ENCODE data around the gene ULK2. TPM values are rescaled to one million over a fixed set of nuclear protein-coding genes. Genes with fewer than 3 reads are reported as not detected.
"Not testable (repeated sequence)": the region's sequence is repeated elsewhere in the genome, so short reads cannot be mapped to it uniquely, and the experiment has no call there.

The ULK2 gene
- total RNA-seq, 2 donors from 2014 or later = 6.8 to 10.7 TPM

DNA sequence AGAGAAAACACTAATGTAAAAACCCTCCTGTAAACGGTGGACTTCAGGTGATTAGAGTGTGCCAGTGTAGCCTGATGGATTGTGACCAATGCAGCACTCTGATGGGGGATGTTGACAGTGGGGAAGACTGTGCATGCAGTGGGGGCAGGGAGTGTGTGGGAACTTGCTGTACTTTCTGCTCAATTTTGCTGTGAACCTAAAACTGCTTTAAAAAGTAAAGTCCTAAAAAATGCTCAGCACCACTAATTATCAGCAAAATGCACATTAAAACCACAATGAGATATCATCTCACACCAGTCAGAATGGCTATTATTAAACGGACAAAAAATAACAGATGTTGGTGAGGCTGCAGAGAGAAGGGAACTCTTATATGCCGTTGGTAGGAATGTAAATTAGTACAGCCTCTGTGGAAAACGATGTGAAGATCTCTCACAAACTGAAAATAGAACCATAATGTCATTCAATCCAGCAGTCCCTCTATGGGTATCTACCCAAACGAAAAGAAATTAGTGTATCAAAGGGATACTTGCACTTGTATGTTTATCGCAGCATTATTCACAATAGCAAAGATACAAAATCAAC lies 9.7 kb upstream of the ULK2 start:
- no peak for ATAC-seq
- DNase-seq (ENCODE audit: low spot score in 2 of 2) = no peak
- Mint-ChIP-seq H3K9me3 (no peaks in the 10 kb centered on the region), H3K27ac (no peak overlapping the region), H3K36me3 (no peaks in the 10 kb centered on the region)

DNA sequence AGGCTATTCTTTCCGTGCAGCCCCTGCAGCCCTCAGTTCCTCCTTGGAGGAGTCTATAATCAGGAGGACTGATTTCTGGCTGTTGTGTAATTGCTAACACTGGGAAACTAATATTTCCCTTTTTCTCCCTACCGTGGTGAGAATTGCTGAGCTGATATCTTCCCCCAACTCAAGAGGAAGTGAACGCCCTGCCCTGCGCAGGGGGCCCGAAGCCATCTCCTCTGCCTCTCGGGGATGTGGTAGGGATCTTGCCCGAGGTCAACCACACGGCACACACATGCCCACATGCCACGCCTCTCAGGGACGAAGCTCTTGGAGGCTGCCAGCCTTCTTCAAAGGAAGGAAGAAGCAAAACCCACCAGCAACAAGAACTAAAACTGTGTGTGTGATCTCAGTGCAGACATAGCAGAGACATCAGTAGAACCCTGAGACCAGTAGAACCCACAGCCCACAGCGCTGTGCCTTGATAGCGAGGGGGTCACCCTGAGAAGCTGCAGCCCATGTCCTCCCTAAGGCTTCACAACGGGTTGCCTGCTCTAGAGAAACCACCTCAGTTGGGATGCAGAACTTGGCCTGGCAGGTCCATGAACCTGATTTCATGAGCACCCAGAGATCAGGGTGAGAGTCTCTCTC lies 8.9 kb upstream of the ULK2 start:
- H3K9me3 Mint-ChIP-seq = no peaks in the 10 kb centered on the region
- DNase-seq (ENCODE audit: low spot score in 2 of 2) (no peak), ATAC-seq (peak; percentile 49 to 78)
- H3K27ac Mint-ChIP-seq = no peak overlapping the region
- H3K36me3 Mint-ChIP-seq = no peaks in the 10 kb centered on the region

DNA sequence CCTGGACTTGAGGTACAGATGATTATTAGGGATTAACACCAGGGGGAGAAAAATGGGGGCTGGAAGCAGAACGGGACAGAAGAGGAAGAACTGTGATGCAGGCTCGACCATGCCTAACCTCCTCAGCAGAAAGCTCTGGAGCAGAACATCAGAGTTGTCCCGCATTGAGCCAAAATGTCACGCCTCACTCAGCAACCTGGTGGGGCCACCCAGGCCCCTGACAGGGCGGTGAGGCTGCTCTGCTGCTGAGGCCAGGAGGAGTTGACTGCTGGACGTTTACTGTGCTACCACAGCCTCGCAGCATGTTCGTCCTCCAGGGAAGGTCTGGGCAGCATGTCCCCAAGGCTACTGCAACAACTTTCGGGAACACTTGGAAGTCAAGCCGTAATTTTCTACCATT lies 6.5 kb upstream of the ULK2 start:
- H3K27ac Mint-ChIP-seq = no peak overlapping the region
- ATAC-seq (no peak), DNase-seq (ENCODE audit: low spot score in 2 of 2) (no peak)
- H3K36me3 Mint-ChIP-seq = no peaks in the 10 kb centered on the region
- no peaks in the 10 kb centered on the region for H3K9me3 Mint-ChIP-seq

DNA sequence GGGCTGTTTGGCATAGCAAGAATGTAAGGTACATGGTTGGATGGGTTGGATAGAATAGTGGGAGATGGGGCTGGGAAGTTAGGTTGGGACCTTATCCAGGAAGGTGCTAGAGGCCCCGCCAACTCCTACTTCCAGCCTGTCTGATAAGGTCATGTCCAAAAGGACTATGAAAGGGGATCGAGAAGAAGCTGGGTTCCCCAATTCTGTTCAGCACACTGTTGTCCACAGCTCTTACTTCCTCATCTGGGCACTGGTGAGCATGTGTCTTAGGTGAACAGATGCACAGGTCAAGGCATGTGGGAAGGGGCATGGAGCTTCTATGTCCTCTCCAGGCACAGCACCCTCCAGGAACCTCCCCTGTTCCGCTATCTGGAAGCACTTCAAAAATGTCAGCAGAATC lies 5.6 kb upstream of the ULK2 start:
- Mint-ChIP-seq H3K36me3 (no peaks in the 10 kb centered on the region), H3K27ac (no peak overlapping the region), H3K9me3 (no peaks in the 10 kb centered on the region)
- ATAC-seq (no peak), DNase-seq (ENCODE audit: low spot score in 2 of 2) (no peak)

DNA sequence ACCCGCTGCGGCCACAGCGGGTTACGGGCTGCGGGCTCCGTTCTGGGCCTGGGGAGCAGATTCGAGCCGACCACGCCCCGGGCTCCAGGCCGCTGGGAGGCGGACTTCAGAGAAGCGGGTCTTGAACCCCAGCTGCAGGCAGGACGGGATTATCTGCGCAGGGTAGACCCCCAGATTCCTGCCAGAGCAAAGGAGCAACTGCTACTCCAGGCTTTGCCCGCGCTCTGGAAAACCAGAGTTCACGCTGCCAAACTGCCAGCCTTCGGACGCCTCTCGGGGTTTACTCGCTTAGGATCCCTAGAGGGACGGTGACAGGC lies 301 bp upstream of the ULK2 start:
- ATAC-seq = no peak
- Mint-ChIP-seq H3K27ac (no peak overlapping the region), H3K36me3 (no peaks in the 10 kb centered on the region), H3K9me3 (no peaks in the 10 kb centered on the region)
- DNase-seq (ENCODE audit: low spot score in 2 of 2) = no peak

DNA sequence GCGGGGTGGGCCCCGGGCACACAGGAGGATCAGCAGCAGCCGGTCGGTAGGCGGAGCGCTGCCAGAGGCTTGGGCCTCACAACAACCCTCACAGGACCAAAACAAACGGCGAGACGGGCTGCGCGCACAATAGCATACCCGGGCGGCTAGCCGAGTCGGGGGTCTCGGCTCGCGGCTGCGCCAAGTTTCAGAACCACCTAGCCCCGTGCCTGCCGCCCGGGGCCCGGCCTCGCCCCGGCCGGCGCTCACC lies 732 bp downstream of the ULK2 start:
- DNase-seq (ENCODE audit: low spot score in 2 of 2) = peak; percentile 51 to 65
- Mint-ChIP-seq H3K9me3 (no peaks in the 10 kb centered on the region), H3K27ac (peak overlapping the region; percentile 36 to 62), H3K36me3 (no peaks in the 10 kb centered on the region)
- ATAC-seq = peak; percentile 58 to 66

DNA sequence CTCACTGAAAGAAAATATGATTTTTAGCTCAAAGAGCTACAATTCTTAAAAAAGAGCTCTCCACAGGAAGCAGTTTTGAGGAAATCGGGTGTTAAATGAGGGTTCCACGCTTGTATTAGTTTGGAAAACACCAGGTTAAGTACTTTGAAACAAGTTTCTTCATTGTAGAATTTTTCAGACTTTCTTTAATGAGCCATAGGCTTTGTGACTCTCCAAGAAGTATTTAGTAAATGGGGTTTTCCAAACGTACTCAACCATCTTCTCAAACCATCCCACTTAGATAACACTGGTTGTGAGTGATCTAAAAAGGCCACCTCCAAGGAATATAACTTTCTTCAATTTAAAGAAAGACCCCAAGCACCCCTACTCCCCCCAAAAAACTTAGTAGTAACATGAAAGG lies 2.7 kb downstream of the ULK2 start:
- no peak overlapping the region for H3K27ac Mint-ChIP-seq
- H3K36me3 Mint-ChIP-seq = no peaks in the 10 kb centered on the region
- DNase-seq (ENCODE audit: low spot score in 2 of 2) = no peak
- H3K9me3 Mint-ChIP-seq = no peaks in the 10 kb centered on the region
- ATAC-seq = no peak

DNA sequence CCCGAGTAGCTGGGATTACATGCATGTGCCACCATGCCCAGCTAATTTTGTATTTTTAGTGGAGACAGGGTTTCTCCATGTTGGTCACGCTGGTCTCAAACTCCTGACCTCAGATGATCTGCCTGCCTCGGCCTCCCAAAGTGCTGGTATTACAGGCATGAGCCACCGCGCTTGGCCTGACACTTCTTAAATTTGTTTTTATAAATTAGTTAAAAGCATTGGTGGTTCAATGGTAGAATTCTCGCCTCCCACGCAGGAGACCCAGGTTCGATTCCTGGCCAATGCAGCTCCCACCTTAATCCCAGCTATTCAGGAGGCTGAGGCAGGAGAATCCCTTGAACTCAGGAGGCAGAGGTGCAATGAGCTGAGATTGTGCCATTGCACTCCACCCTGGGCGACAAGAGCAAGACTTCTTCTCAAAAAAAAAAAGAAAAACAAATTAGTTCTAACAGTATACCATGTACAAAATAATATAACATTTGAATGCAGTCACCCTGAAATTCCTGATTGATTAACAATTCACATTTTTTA lies 7.0 kb downstream of the ULK2 start:
- H3K9me3 Mint-ChIP-seq; DNase-seq (ENCODE audit: low spot score in 2 of 2); ATAC-seq; H3K36me3 Mint-ChIP-seq; H3K27ac Mint-ChIP-seq: not testable (repeated sequence)

DNA sequence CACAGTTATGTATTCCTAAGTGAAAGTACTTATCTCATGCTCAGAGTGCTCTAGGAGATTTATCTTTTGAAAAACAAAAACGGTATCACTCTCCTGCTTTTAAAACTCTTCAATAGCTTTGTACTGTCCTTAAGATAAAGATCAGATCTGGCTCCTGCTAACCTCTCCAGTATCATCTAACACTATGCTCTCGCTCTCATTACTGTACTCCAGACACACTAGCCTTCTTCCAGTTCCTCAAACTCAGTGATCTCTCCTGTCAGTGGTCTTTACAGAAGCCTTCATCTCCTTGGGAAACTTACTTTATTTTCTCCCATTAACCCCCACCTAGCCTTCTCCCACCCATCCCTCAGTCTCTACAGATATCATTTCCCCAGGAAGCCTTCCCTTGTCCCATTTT lies 10.1 kb downstream of the ULK2 start:
- DNase-seq (ENCODE audit: low spot score in 2 of 2) (no peak), ATAC-seq (no peak)
- no peaks in the 10 kb centered on the region for H3K36me3 Mint-ChIP-seq
- no peaks in the 10 kb centered on the region for H3K9me3 Mint-ChIP-seq
- H3K27ac Mint-ChIP-seq = no peak overlapping the region

DNA sequence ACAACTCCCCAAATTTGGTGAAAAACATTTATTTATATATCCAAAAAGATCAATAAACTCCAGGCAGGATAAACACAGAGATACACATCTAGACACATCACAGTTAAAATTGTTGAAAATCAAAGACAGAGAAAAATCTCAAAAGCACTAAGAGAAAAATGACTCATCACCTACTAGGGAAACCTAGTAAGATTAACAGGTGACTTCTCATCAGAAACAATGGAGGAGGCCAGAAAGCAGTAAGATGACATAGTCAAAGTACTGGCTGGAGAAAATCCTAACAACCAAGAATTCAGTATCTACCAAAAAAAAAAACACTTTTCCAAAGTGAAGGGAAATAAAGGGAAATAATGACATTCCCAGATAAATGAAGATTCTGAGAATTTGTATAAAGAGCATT lies 33.8 kb downstream of the ULK2 start:
- peaks cover 9 to 23% of the 10 kb centered on the region in 2 donors for H3K36me3 Mint-ChIP-seq
- no peak for ATAC-seq

DNA sequence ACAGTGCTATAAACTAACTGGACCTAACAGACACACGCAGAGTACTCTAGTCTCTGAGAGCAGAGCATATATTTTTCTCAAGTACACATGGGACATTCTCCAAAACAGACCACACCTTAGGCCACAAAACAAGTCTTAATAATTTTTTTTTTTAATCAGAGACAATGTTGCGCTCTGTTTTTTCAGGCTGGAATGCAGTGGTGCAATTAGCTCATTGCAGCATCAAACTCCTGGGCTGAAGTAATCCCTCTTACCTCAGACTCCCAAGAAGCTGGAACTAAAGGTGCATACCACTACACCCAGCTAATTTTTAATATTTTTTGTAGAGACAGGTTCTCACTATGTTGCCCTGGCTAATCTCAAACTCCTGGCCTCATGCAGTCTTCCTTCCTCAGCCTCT lies 37.7 kb downstream of the ULK2 start:
- H3K27ac Mint-ChIP-seq = no peak overlapping the region
- peaks cover 9 to 23% of the 10 kb centered on the region in 2 donors for H3K36me3 Mint-ChIP-seq
- peaks cover 0 to 5% of the 10 kb centered on the region in 2 donors for H3K9me3 Mint-ChIP-seq
- no peak for DNase-seq (ENCODE audit: low spot score in 2 of 2)
- no peak for ATAC-seq

More for the DNA sequence above, 33.8 kb downstream of the ULK2 start:
- Mint-ChIP-seq H3K9me3 (peaks cover 0 to 5% of the 10 kb centered on the region in 2 donors), H3K27ac (no peak overlapping the region)
- no peak for DNase-seq (ENCODE audit: low spot score in 2 of 2)

DNA sequence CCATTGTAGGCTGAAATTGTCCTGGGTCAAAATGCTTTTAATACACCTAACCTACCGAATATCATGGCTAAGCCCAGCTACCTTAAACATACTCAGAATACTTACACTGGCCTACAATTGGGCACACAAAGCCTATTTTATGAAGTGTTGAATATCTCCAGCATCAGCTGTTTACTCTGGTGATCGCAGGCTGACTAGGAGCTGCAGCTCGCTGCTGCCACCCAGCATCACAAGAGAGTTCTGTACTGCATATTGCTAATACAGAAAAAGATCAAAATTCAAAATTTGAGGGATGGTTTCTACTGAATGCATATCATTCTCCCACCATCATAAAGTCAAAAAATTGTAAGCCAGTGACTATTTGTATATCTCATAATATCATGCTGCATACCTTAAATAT lies 55.3 kb downstream of the ULK2 start:
- ATAC-seq (no peak), DNase-seq (ENCODE audit: low spot score in 2 of 2) (no peak)
- H3K36me3 Mint-ChIP-seq = peaks cover 4 to 13% of the 10 kb centered on the region in 2 donors
- no peaks in the 10 kb centered on the region for H3K9me3 Mint-ChIP-seq
- no peak overlapping the region for H3K27ac Mint-ChIP-seq

DNA sequence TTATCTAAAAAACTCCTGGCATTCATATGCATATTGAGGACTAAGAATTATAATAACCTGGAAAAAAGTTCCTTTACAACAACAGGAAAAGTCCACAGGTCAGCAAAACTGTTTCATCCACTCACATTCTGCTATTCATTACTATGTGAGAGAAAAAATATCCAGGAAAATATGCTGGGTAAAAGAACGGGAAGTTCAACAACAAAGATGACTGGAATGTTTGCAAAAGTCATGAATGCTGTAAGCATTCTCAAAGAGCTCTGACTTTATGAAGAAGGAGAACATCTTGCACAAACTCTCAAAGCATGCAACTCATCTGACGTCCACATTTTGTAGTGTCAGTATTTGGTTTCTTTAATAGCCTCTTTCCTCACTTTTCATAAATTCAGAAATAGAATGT lies 62.7 kb downstream of the ULK2 start:
- no peak for ATAC-seq
- H3K27ac Mint-ChIP-seq = no peak overlapping the region
- H3K9me3 Mint-ChIP-seq = no peaks in the 10 kb centered on the region
- peaks cover 4 to 19% of the 10 kb centered on the region in 2 donors for H3K36me3 Mint-ChIP-seq
- DNase-seq (ENCODE audit: low spot score in 2 of 2) = no peak

DNA sequence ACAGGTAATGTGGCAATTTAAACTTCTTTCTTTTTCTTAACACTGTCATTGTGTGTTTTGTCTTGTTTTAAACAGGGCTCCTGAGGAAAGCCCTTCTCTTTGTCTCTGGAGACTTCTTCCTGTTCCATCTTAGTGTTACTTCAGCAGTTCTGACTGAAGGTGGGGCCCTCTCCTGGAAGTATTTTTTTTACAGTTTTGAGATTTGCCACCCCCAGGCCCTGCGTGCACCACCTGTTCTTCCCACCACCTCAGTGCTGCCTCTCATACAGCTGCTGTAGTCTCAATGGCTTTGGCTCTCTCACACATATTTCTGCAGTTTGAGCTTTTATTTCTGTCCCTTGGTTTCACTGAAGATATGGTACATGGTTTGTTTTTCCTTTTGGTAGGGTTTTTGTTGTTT lies 67.2 kb downstream of the ULK2 start:
- DNase-seq (ENCODE audit: low spot score in 2 of 2) (no peak), ATAC-seq (peak in 1 of 2 donors; percentile 81)
- peak overlapping the region in 1 of 2 donors; percentile 2 for H3K27ac Mint-ChIP-seq
- H3K9me3 Mint-ChIP-seq = peaks cover 3 to 13% of the 10 kb centered on the region in 2 donors
- peaks cover 17 to 24% of the 10 kb centered on the region in 2 donors for H3K36me3 Mint-ChIP-seq

DNA sequence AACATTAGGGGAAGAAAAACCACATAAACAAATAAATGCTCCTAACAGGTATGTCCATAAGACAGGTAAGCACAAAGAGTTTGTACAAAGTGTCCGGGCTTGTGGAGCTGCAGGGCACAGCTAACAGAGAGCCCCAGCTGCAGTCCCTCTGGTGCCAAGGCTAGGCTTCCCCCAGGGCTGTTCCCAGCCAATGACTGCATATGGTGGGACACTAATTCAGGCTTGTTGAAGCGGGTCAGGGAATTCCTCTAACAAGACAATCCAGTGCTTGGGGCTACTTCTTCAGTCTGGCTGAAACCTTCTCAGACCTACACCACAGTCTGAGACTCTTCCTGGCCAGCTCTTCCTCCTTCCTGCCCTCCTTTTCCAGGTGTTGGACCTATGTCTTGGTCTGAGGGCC lies 67.9 kb downstream of the ULK2 start:
- ATAC-seq = no peak
- peak overlapping the region in 1 of 2 donors; percentile 4 for H3K27ac Mint-ChIP-seq
- DNase-seq (ENCODE audit: low spot score in 2 of 2) = no peak
- peaks cover 19 to 29% of the 10 kb centered on the region in 2 donors for H3K36me3 Mint-ChIP-seq
- peaks cover 3 to 15% of the 10 kb centered on the region in 2 donors for H3K9me3 Mint-ChIP-seq

DNA sequence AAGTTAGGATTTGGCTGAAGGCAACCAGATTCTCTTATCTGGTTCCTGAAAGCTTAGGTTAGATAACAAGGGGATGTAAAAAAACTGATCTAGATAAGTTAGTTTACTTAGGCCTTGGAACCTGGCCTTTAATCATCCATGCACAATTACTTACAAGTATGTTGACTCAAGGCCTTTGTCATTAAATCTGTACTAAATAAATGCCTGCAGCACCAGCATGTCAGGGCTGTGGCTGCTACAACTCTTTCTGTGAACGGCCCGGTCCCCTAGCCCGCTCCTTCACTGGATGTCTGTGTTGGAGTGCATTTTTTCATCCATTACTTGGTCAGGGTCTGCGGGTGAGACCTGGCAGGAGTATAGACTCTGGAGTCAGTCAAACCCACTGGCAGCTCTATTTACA lies 71.3 kb downstream of the ULK2 start:
- no peak overlapping the region for H3K27ac Mint-ChIP-seq
- ATAC-seq (no peak), DNase-seq (ENCODE audit: low spot score in 2 of 2) (no peak)
- peaks cover 44 to 54% of the 10 kb centered on the region in 2 donors for H3K36me3 Mint-ChIP-seq
- peaks cover 10 to 32% of the 10 kb centered on the region in 2 donors for H3K9me3 Mint-ChIP-seq

DNA sequence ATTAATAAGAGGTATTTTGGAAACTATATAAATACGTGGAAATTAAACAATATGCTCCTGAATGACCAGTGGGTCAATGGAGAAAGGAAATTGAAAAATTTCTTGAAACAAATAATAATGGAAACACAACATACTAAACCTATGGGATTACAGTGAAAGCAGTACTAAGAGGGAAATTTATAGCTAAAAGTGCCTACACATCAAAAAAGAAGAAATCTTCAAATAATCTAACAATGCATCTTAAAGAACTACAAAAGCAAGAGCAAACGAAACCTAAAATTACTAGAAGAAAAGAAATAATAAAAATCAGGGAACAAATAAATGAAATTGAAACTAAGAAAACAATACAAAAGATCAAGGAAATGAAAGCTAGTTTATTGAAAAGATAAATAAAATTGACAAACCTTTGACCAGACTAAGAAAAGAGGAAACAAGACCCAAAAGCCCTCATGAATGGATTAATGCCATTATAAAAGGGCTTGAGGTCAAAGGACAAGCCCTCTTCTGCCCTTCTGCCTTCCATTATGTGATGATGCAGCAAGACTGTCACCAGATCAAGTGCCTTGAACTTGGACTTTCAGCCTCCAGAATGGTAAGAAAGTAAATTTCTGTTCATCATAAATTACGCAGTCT lies 75.7 kb downstream of the ULK2 start:
- peaks cover 43 to 61% of the 10 kb centered on the region in 2 donors for H3K36me3 Mint-ChIP-seq
- DNase-seq (ENCODE audit: low spot score in 2 of 2) = no peak
- no peak for ATAC-seq
- H3K27ac Mint-ChIP-seq = peak overlapping the region in 1 of 2 donors; percentile 20
- peaks cover 6 to 27% of the 10 kb centered on the region in 2 donors for H3K9me3 Mint-ChIP-seq

Data from activated naive CD4-positive, alpha-beta T cell treated with anti-CD3 and anti-CD28 coated beads, Interleukin-2, amount 50 U/mL, for 72 hours (primary cell).